ENCODE measurements around the gene OXLD1. TPM values are rescaled to one million over a fixed set of nuclear protein-coding genes. Genes with fewer than 3 reads are reported as not detected.

OXLD1 gene
- total and polyA plus RNA-seq, 4 donors, result 8.9 to 77.7 (median 48.2) TPM

DNA sequence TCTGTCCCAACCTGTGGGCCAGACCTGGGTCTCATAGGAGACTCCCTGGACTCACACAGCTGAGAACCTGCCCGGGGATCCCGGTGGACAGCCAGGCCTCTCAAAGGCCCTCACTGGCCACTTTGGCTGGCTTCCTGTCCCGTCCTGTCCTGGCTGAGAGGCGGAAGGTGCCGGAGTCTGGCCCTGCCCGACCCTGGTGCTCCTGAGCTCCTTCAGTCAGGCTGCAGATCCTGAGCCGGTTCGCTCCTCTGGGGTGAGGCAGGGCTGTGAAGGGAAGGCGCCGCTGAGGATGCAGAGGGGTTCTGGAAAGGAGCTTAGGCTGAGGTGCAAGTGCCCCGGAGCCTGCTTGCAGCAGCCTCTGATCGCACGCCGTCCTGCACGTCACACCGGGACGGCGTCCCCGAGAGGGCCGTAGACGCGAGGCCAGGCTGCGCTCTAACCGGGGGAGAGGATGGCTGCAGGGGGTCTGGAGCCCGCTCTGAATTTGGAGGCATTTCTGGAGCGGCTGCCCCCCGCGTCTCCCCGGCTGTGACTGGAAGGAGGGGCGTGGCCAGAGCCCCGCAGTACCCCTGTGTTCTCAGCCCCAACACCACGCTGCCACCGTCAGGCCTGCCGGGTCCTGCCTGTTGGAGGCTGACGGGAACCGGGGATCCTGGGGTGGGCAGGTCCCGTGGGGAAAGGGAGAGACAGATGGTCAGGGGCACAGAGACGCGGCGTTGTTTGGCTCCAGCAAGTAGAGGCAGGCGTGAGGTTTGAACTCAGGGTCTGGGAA, 21.6 kb upstream of the OXLD1 start:
- no peak for ATAC-seq (ENCODE audit: insufficient read depth, low FRiP score)
- no peak for DNase-seq
- peaks cover 0 to 14% (median 5%) of the 10 kb centered on the region in 5 donors for H3K4me1 ChIP-seq (ENCODE audit: control insufficient read depth in 5 of 5, insufficient read depth in 5 of 5, low read length in 5 of 5)
- H3K27ac ChIP-seq (ENCODE audit: low read depth in 1 of 2, low read length in 1 of 2), result no peak overlapping the region
- peaks cover 8 to 65% (median 17%) of the 10 kb centered on the region in 4 donors for H3K36me3 ChIP-seq (ENCODE audit: control insufficient read depth in 4 of 4, insufficient read depth in 4 of 4, low read length in 4 of 4)
- WGBS, 2 donors, result 94% methylated on average over 40 to 41 of the region's 41 CpGs
- no peak overlapping the region for H3K9ac ChIP-seq (ENCODE audit: insufficient read depth in 1 of 2, low read length in 2 of 2)
- H3K27me3 ChIP-seq (ENCODE audit: control insufficient read depth in 3 of 3, insufficient read depth in 3 of 3, low read length in 2 of 3), result no peaks in the 10 kb centered on the region
- TF ChIP-seq, protein P1, sequence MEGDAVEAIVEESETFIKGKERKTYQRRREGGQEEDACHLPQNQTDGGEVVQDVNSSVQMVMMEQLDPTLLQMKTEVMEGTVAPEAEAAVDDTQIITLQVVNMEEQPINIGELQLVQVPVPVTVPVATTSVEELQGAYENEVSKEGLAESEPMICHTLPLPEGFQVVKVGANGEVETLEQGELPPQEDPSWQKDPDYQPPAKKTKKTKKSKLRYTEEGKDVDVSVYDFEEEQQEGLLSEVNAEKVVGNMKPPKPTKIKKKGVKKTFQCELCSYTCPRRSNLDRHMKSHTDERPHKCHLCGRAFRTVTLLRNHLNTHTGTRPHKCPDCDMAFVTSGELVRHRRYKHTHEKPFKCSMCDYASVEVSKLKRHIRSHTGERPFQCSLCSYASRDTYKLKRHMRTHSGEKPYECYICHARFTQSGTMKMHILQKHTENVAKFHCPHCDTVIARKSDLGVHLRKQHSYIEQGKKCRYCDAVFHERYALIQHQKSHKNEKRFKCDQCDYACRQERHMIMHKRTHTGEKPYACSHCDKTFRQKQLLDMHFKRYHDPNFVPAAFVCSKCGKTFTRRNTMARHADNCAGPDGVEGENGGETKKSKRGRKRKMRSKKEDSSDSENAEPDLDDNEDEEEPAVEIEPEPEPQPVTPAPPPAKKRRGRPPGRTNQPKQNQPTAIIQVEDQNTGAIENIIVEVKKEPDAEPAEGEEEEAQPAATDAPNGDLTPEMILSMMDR (IDR thresholded peaks at IDR 0.05; ENCODE audit: control extremely low read depth, extremely low read depth), result no peak
- H3K4me3 ChIP-seq, result no peak overlapping the region
- no peaks in the 10 kb centered on the region for H3K9me3 ChIP-seq (ENCODE audit: control insufficient read depth in 4 of 4, insufficient read depth in 3 of 4, low read length in 3 of 4)

DNA sequence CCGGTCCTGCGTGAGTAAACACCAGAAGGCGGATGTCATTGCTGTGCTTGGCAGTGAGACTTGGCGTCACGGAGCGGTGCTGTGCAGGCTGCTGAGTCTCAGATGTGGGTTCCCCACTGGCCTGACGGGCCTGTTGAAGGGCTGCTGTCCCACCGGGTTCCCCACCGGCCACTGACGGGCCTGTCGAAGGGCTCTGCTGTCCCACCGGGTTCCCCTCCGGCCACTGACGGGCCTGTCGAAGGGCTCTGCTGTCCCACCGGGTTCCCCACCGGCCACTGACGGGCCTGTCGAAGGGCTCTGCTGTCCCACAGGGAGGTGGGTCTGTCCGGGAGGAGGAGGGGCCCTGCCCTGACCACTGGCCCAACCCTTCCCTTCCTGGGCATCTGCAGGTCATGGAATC, 20.2 kb upstream of the OXLD1 start:
- Histone ChIP-seq H3K27ac (ENCODE audit: low read depth in 1 of 2, low read length in 1 of 2) (no peak overlapping the region), H3K27me3 (ENCODE audit: control insufficient read depth in 3 of 3, insufficient read depth in 3 of 3, low read length in 2 of 3) (no peaks in the 10 kb centered on the region), H3K9me3 (ENCODE audit: control insufficient read depth in 4 of 4, insufficient read depth in 3 of 4, low read length in 3 of 4) (no peaks in the 10 kb centered on the region), H3K4me1 (ENCODE audit: control insufficient read depth in 5 of 5, insufficient read depth in 5 of 5, low read length in 5 of 5) (peaks cover 0 to 23% (median 5%) of the 10 kb centered on the region in 5 donors), H3K36me3 (ENCODE audit: control insufficient read depth in 4 of 4, insufficient read depth in 4 of 4, low read length in 4 of 4) (peaks cover 5 to 55% (median 13%) of the 10 kb centered on the region in 4 donors), H3K4me3 (no peak overlapping the region), H3K9ac (ENCODE audit: insufficient read depth in 1 of 2, low read length in 2 of 2) (no peak overlapping the region)
- WGBS, 2 donors, result 91 to 95% methylated on average over 20 of the region's 20 CpGs
- TF ChIP-seq, protein P1 (IDR thresholded peaks at IDR 0.05; ENCODE audit: control extremely low read depth, extremely low read depth), result no peak
- DNase-seq (no peak), ATAC-seq (ENCODE audit: insufficient read depth, low FRiP score) (no peak)

DNA sequence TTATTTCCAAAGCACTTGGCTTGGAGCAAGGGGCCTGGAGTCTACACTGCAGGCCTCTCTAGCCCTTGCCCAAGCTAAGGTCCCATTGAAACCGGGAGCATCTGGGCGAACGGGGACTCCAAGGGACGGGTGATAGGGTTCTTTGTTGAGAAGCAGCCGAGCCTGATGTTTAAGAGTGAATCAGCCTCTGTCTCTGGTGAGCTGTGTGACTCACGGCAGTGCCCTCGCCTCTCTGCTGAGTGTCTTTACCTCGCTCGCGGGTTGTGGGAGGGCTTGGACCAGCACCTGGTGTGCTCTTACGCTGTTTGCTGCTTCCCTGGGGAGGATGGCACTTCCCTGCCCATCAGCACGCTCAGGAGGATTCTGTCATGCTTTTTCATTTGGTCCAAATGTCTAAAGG, 18.7 kb upstream of the OXLD1 start:
- Histone ChIP-seq H3K4me1 (ENCODE audit: control insufficient read depth in 5 of 5, insufficient read depth in 5 of 5, low read length in 5 of 5) (peaks cover 0 to 24% (median 5%) of the 10 kb centered on the region in 5 donors), H3K27ac (ENCODE audit: low read depth in 1 of 2, low read length in 1 of 2) (no peak overlapping the region), H3K4me3 (peak overlapping the region; percentile 88), H3K9me3 (ENCODE audit: control insufficient read depth in 4 of 4, insufficient read depth in 3 of 4, low read length in 3 of 4) (no peaks in the 10 kb centered on the region), H3K36me3 (ENCODE audit: control insufficient read depth in 4 of 4, insufficient read depth in 4 of 4, low read length in 4 of 4) (peaks cover 5 to 48% (median 13%) of the 10 kb centered on the region in 4 donors), H3K9ac (ENCODE audit: insufficient read depth in 1 of 2, low read length in 2 of 2) (no peak overlapping the region), H3K27me3 (ENCODE audit: control insufficient read depth in 3 of 3, insufficient read depth in 3 of 3, low read length in 2 of 3) (no peaks in the 10 kb centered on the region)
- TF ChIP-seq, protein P1 (IDR thresholded peaks at IDR 0.05; ENCODE audit: control extremely low read depth, extremely low read depth), result no peak
- ATAC-seq (ENCODE audit: insufficient read depth, low FRiP score) (no peak), DNase-seq (no peak)
- WGBS, 2 donors, result 73 to 89% methylated on average over 12 of the region's 12 CpGs

Data from lung (tissue), 12 donors.